ENCODE data around the gene F3. TPM values are rescaled to one million over a fixed set of nuclear protein-coding genes. Genes with fewer than 3 reads are reported as not detected.

The F3 gene
- total and polyA plus RNA-seq, 9 of the 15 experiments (the other 6 are each of a cell fraction or from before 2014, with no cell fraction given): 0.24 to 0.28 TPM; not detected in 7

GRCh38 chr1:94490556-94490955 is 51.0 kb downstream of the F3 start:
- Histone ChIP-seq H3K9ac (ENCODE audit: insufficient read depth in 1 of 2, low read depth in 2 of 2, low read length in 2 of 2) (no peak overlapping the region), H3K4me3 (no peak overlapping the region), H3K4me2 (ENCODE audit: insufficient read depth, low read length) (no peak overlapping the region), H3K9me1 (ENCODE audit: control insufficient read depth, insufficient read depth, low read length) (no peaks in the 10 kb centered on the region), H4K20me1 (replicated peaks; ENCODE audit: control insufficient read depth, insufficient read depth, low read length) (no peaks in the 10 kb centered on the region), H3K36me3 (ENCODE audit: control insufficient read depth, insufficient read depth, low read length) (no peaks in the 10 kb centered on the region), H3K27ac (ENCODE audit: extremely low read depth, low read depth, low read length) (no peak overlapping the region), H2AFZ (ENCODE audit: low read depth, low read length) (no peak overlapping the region), H3K4me1 (replicated peaks in 1 of 2; ENCODE audit: control insufficient read depth in 2 of 2, insufficient read depth in 2 of 2, low read length in 2 of 2) (no peaks in the 10 kb centered on the region), H3K27me3 (ENCODE audit: control insufficient read depth in 2 of 2, insufficient read depth in 2 of 2, low read length in 2 of 2) (no peaks in the 10 kb centered on the region), H3K79me2 (ENCODE audit: control insufficient read depth, insufficient read depth, low read length) (no peaks in the 10 kb centered on the region), H3K9me3 (replicated peaks; ENCODE audit: control insufficient read depth, insufficient read depth, low read depth, low read length) (no peaks in the 10 kb centered on the region)
- no peak for FAIRE-seq
- POLR2A ChIA-PET: no interaction called here
- intact Hi-C loops (cut with micrococcal nuclease) (no loop called here), in situ Hi-C loops (cut with MboI) (no loop called here)
- CTCF ChIA-PET (ENCODE audit: low intra/inter-chr PET ratio): no interaction called here
- WGBS (ENCODE audit: insufficient coverage, low coverage, missing lambda C conversion rate): 58% methylated on average over 2 of the region's 2 CpGs
- ATAC-seq: no peak
- no peak for DNase-seq (ENCODE audit: extremely low read depth in 1 of 4, low spot score in 3 of 4)
- TF ChIP-seq ADNP (tag; IDR thresholded peaks at IDR 0.05): no peak
- no peak for TF ChIP-seq CBFA2T3 (IDR thresholded peaks at IDR 0.05)
- TF ChIP-seq EHMT2 (IDR thresholded peaks at IDR 0.05): no peak
- no peak for TF ChIP-seq NFRKB (IDR thresholded peaks at IDR 0.05; ENCODE audit: low read depth)
- TF ChIP-seq MYNN (IDR thresholded peaks at IDR 0.05): no peak
- no peak for TF ChIP-seq MYNN (CRISPR knock-in tag; IDR thresholded peaks at IDR 0.05)
- no peak for TF ChIP-seq MTA2 (IDR thresholded peaks at IDR 0.05; ENCODE audit: low read depth)
- no peak for TF ChIP-seq CEBPG (CRISPR knock-in tag; IDR thresholded peaks at IDR 0.05)
- no peak for TF ChIP-seq CEBPG (tag; conservative IDR thresholded peaks at IDR 0.05 in 1 of 2, IDR thresholded peaks at IDR 0.05 in 1 of 2)
- no peak for TF ChIP-seq KLF13 (tag; IDR thresholded peaks at IDR 0.05; ENCODE audit: borderline replicate concordance, low read depth)
- TF ChIP-seq ZNF431 (CRISPR knock-in tag; IDR thresholded peaks at IDR 0.05): no peak
- TF ChIP-seq ZFP1 (CRISPR knock-in tag; IDR thresholded peaks at IDR 0.05): no peak
- TF ChIP-seq RBM34 (IDR thresholded peaks at IDR 0.05; ENCODE audit: borderline replicate concordance, insufficient read depth, low read length): no peak
- no TSS peak for BruUV-seq (replicated peaks)

Data from K562 (cell line).